H9 (cell line): Measurements from ENCODE around the gene DHPS. TPM values are rescaled to one million over a fixed set of nuclear protein-coding genes. Genes with fewer than 3 reads are reported as not detected.

Experiments used
- DNase-seq: peaks from one replicate; pipeline ENCODE4 v3.0.0-alpha.2; 2017
- H2AFZ ChIP-seq: one replicate; pipeline ENCODE4 v1.6.1; 2013; ENCODE audit warnings: mild to moderate bottlenecking, low read length, control low read depth, moderate library complexity
- H2AK5ac ChIP-seq: 2 replicates; pipeline ENCODE4 v1.6.1; 2013; ENCODE audit warnings: low read length, control low read depth, mixed read lengths; ENCODE audit not compliant: insufficient read length
- H2BK120ac ChIP-seq: one replicate; pipeline ENCODE4 v1.6.1; 2013; ENCODE audit warnings: low read depth, mild to moderate bottlenecking, low read length, control low read depth, inconsistent platforms; ENCODE audit not compliant: poor library complexity, severe bottlenecking
- H2BK12ac ChIP-seq: 2 replicates; pipeline ENCODE4 v1.6.1; 2013; ENCODE audit warnings: low read length, control low read depth, mixed read lengths, low read depth; ENCODE audit not compliant: insufficient read length
- H2BK15ac ChIP-seq: 2 replicates; pipeline ENCODE4 v1.6.1; 2013; ENCODE audit warnings: low read depth, low read length, control low read depth
- H2BK20ac ChIP-seq: one replicate; pipeline ENCODE4 v1.6.1; 2013; ENCODE audit warnings: low read depth, mild to moderate bottlenecking, low read length, control low read depth, inconsistent platforms; ENCODE audit not compliant: poor library complexity, severe bottlenecking
- H2BK5ac ChIP-seq: 2 replicates; pipeline ENCODE4 v1.6.1; 2013; ENCODE audit warnings: low read length, control low read depth, mixed read lengths; ENCODE audit not compliant: insufficient read length
- H3K14ac ChIP-seq: 2 replicates; pipeline ENCODE4 v1.6.1; 2013; ENCODE audit warnings: low read length, control low read depth; ENCODE audit not compliant: insufficient read depth
- H3K18ac ChIP-seq: 2 replicates; pipeline ENCODE4 v1.6.1; 2013; ENCODE audit warnings: low read depth, mild to moderate bottlenecking, mixed read lengths, low read length, control low read depth; ENCODE audit not compliant: insufficient read length
- H3K23ac ChIP-seq: 2 replicates; pipeline ENCODE4 v1.6.1; 2013; ENCODE audit warnings: low read length, control low read depth, mixed read lengths, low read depth; ENCODE audit not compliant: insufficient read length
- H3K23me2 ChIP-seq: 2 replicates; pipeline ENCODE4 v1.6.1; 2013; ENCODE audit warnings: low read depth, mild to moderate bottlenecking, mixed read lengths, low read length, control low read depth; ENCODE audit not compliant: insufficient read length, poor library complexity, severe bottlenecking
- H3K27ac ChIP-seq: 2 replicates; pipeline ENCODE4 v1.5.1; 2013; ENCODE audit warnings: low read length, control low read depth, mixed read lengths, low read depth; ENCODE audit not compliant: insufficient read length
- H3K27me3 ChIP-seq: 2 replicates; pipeline ENCODE4 v1.6.1; 2013; ENCODE audit warnings: low read length, control low read depth, inconsistent platforms; ENCODE audit not compliant: insufficient read depth
- H3K4ac ChIP-seq: 2 replicates; pipeline ENCODE4 v1.6.1; 2013; ENCODE audit warnings: low read depth, mild to moderate bottlenecking, control low read depth, inconsistent platforms, low read length, moderate library complexity
- H3K4me1 ChIP-seq: 2 replicates; pipeline ENCODE4 v1.6.1; 2013; ENCODE audit warnings: low read length, control low read depth, inconsistent platforms; ENCODE audit not compliant: insufficient read depth
- H3K4me2 ChIP-seq: 2 replicates; pipeline ENCODE4 v1.6.1; 2013; ENCODE audit warnings: low read length, control low read depth, mixed read lengths; ENCODE audit not compliant: insufficient read length, insufficient read depth
- H3K56ac ChIP-seq: 2 replicates; pipeline ENCODE4 v1.6.1; 2013; ENCODE audit warnings: low read depth, mild to moderate bottlenecking, mixed read lengths, low read length, control low read depth; ENCODE audit not compliant: insufficient read length
- H3K79me1 ChIP-seq: 2 replicates; pipeline ENCODE4 v1.6.1; 2013; ENCODE audit warnings: low read depth, mild to moderate bottlenecking, moderate library complexity, low read length, control low read depth, inconsistent platforms; ENCODE audit not compliant: insufficient read depth, poor library complexity, severe bottlenecking
- H3K79me2 ChIP-seq: 2 replicates; pipeline ENCODE4 v1.6.1; 2013; ENCODE audit warnings: low read length, control low read depth, inconsistent platforms; ENCODE audit not compliant: insufficient read depth
- H3K9ac ChIP-seq: 2 replicates; pipeline ENCODE4 v1.6.1; 2013; ENCODE audit warnings: low read length, control low read depth, mixed read lengths; ENCODE audit not compliant: insufficient read length; ENCODE audit errors: extremely low read depth
- H3K9me3 ChIP-seq: one replicate; pipeline ENCODE4 v1.6.1; 2013; ENCODE audit warnings: low read depth, low read length, inconsistent platforms; ENCODE audit not compliant: control insufficient read depth
- H3T11ph ChIP-seq: one replicate; pipeline ENCODE4 v1.6.1; 2013; ENCODE audit warnings: mild to moderate bottlenecking, low read length, control low read depth, inconsistent platforms
- H4K20me1 ChIP-seq: one replicate; pipeline ENCODE4 v1.6.1; 2013; ENCODE audit not compliant: control insufficient read depth, insufficient read length, insufficient read depth
- H4K5ac ChIP-seq: 2 replicates; pipeline ENCODE4 v1.6.1; 2013; ENCODE audit warnings: low read depth, mild to moderate bottlenecking, mixed read lengths, low read length, control low read depth; ENCODE audit not compliant: insufficient read length
- H4K8ac ChIP-seq: replicated peaks from 2 replicates; pipeline ENCODE4 v1.6.1; 2013; ENCODE audit warnings: low read length, control low read depth, mixed read lengths, low read depth; ENCODE audit not compliant: insufficient read length
- H4K91ac ChIP-seq: 2 replicates; pipeline ENCODE4 v1.6.1; 2013; ENCODE audit warnings: low read depth, mild to moderate bottlenecking, moderate library complexity, mixed read lengths, low read length, control low read depth; ENCODE audit not compliant: insufficient read length
- H3K27ac Mint-ChIP-seq, 3 experiments: 2 replicates in 2 of 3; 3 replicates in 1 of 3; pipeline ENCODE4 v1.8.0; 2020 to 2021; ENCODE audit warnings: mixed read lengths in 3 of 3, mild to moderate bottlenecking in 1 of 3, moderate library complexity in 1 of 3
- H3K27me3 Mint-ChIP-seq: 2 replicates; pipeline ENCODE4 v1.8.0; 2021; ENCODE audit warnings: low read depth, mild to moderate bottlenecking, moderate library complexity, mixed read lengths
- H3K36me3 Mint-ChIP-seq, 3 experiments: 2 replicates in 2 of 3; 3 replicates in 1 of 3; pipeline ENCODE4 v1.8.0; 2020 to 2021; ENCODE audit warnings: low read depth in 3 of 3, mixed read lengths in 3 of 3; ENCODE audit not compliant: insufficient read depth in 1 of 3
- H3K4me1 Mint-ChIP-seq, 2 experiments: 2 replicates each; pipeline ENCODE4 v1.8.0; 2020; ENCODE audit warnings: mixed read lengths in 2 of 2
- H3K4me3 Mint-ChIP-seq, 2 experiments: 2 replicates in 1 of 2; 3 replicates in 1 of 2; pipeline ENCODE4 v1.8.0; 2020 to 2021; ENCODE audit warnings: mild to moderate bottlenecking in 2 of 2, mixed read lengths in 2 of 2, moderate library complexity in 1 of 2
- H3K9me3 Mint-ChIP-seq, 2 experiments: 2 replicates in 1 of 2; 3 replicates in 1 of 2; pipeline ENCODE4 v1.8.0; 2020; ENCODE audit warnings: mild to moderate bottlenecking in 2 of 2, mixed read lengths in 2 of 2, moderate library complexity in 1 of 2
- WGBS: extraction: QIAGEN DNeasy Blood & Tissue Kit; methylation state at CpG from one replicate; pipeline ENCODE4 v1.1.7; 2013; ENCODE audit warnings: missing lambda C conversion rate, low lambda C conversion rate, mixed read lengths; ENCODE audit not compliant: insufficient read length; ENCODE audit errors: extremely low coverage; 5-methylcytosine and 5-hydroxymethylcytosine counted together
- total RNA-seq: library from RNA; stranded (reverse); gene quantifications from 2 replicates; pipeline ENCODE4 v1.2.1, GENCODE V29; 2021
- TF ChIP-seq, protein P1 (sequence below): fragments of 200-600 bp; sonication (generic); conservative IDR thresholded peaks from 3 replicates; pipeline ENCODE4 v1.8.0; 2021; ENCODE audit warnings: antibody characterized with exemption, mild to moderate bottlenecking

DHPS gene
- total RNA-seq, 1 experiment from 2014 or later: 94.9 TPM

DNA sequence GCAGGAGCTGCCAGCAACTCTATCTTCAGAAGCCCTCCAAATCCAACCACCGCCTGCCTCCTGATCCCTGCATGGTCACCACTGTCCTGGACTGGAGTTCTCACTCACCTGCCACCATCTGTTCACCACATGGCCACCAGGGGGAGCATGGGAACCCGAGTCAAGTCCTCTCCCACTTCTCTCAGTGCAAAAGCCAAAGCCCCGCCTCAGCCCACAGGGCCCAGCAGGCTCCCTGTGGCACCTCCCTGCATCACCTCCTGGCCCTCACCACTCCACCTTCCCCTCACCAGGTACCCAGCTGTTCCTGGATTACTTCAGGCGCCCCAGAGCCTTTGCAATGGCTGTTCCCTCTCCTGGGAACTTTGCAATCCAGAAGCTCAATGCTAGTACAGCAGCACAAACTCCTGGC is 5.3 kb downstream of the DHPS start:
- Histone ChIP-seq H3K4me2 (no peak overlapping the region), H3K9ac (no peak overlapping the region), H3K4ac (no peak overlapping the region), H3K18ac (no peak overlapping the region), H4K91ac (no peak overlapping the region), H3K23me2 (no peaks in the 10 kb centered on the region), H2AFZ (no peak overlapping the region), H3K79me1 (no peaks in the 10 kb centered on the region), H3K14ac (no peak overlapping the region), H3K56ac (no peak overlapping the region), H3T11ph (no peak overlapping the region), H3K23ac (no peak overlapping the region), H3K4me1 (no peaks in the 10 kb centered on the region), H4K20me1 (no peaks in the 10 kb centered on the region), H2BK5ac (no peak overlapping the region), H3K79me2 (no peaks in the 10 kb centered on the region), H2BK12ac (no peak overlapping the region), H2AK5ac (no peak overlapping the region), H2BK20ac (no peak overlapping the region), H3K9me3 (no peaks in the 10 kb centered on the region), H2BK120ac (no peak overlapping the region), H4K8ac (no peak overlapping the region), H4K5ac (no peak overlapping the region), H3K27me3 (no peaks in the 10 kb centered on the region), H3K27ac (no peak overlapping the region), H2BK15ac (no peak overlapping the region)
- peak overlapping the region in 2 of 3 experiments; percentile 70 to 79; a peak in 4 of 7 replicates for H3K27ac Mint-ChIP-seq
- peaks cover 2 to 15% of the 10 kb centered on the region in 2 experiments; a peak in 3 of 4 replicates for H3K4me1 Mint-ChIP-seq
- H3K27me3 Mint-ChIP-seq: no peaks in the 10 kb centered on the region
- H3K9me3 Mint-ChIP-seq: peaks cover 0 to 2% of the 10 kb centered on the region in 2 experiments; a peak in 1 of 5 replicates
- TF ChIP-seq, protein P1, sequence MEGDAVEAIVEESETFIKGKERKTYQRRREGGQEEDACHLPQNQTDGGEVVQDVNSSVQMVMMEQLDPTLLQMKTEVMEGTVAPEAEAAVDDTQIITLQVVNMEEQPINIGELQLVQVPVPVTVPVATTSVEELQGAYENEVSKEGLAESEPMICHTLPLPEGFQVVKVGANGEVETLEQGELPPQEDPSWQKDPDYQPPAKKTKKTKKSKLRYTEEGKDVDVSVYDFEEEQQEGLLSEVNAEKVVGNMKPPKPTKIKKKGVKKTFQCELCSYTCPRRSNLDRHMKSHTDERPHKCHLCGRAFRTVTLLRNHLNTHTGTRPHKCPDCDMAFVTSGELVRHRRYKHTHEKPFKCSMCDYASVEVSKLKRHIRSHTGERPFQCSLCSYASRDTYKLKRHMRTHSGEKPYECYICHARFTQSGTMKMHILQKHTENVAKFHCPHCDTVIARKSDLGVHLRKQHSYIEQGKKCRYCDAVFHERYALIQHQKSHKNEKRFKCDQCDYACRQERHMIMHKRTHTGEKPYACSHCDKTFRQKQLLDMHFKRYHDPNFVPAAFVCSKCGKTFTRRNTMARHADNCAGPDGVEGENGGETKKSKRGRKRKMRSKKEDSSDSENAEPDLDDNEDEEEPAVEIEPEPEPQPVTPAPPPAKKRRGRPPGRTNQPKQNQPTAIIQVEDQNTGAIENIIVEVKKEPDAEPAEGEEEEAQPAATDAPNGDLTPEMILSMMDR: peak; percentile 92
- DNase-seq: peak; percentile 92
- no peak overlapping the region for H3K4me3 Mint-ChIP-seq
- peaks cover 40 to 86% (median 73%) of the 10 kb centered on the region in 3 experiments for H3K36me3 Mint-ChIP-seq
- no CpG with 5 or more reads among the region's 4 CpGs for whole genome bisulfite sequencing
